ENCODE results near the gene KISS1. TPM values are rescaled to one million over a fixed set of nuclear protein-coding genes. Genes with fewer than 3 reads are reported as not detected.
A peak's percentile ranks its signal among the peaks of the same experiment; 100 is the strongest.

The KISS1 gene
- total RNA-seq, 6 experiments from 2014 or later: 0.51 to 1.1 (median 0.72) TPM; not detected in 3

DNA sequence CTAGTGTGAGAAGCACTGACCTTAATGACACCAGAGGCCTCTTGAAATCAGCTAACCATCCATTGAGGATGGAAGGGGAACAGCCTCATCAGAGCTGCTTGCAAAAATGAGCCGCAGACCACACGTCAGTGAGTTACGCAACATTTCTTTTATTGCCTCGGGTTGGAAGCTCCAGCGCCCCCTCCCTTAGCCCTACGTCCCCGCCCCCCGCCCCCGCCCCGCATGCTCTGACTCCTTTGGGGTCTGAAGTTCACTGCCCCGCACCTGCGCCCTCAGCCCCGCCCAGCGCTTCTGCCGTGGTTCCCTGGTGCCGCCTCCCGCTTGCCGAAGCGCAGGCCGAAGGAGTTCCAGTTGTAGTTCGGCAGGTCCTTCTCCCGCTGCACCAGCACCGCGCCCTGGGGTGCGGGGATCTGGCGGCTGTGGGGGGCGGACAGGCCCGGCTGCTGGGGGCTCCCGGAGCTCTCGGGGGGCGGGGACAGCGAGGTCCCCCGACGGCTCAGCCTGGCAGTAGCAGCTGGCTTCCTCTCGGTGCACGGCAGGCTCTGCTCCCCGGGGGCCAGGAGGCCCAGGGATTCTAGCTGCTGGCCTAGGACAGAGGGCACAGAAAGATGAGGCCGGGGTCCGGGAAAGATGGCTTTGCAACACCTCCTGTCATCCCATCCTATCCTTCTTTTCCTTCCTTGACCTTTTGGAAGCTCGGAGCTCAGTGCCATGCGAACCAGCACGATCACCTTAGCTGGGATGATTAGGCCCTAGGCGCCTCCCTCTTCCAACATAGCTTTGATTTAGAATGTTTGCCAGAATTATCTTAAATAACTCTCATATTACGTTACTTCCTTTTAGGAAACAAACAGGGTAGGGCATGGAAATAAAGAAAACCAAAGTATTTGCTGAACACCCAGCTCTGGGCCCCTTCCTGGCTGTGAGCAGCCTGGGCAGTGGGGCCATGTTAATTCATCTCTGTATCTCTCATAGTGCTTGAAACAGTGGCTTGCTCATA is 5.8 kb downstream of the KISS1 start:
- 41% methylated on average over 11 of the region's 44 CpGs for WGBS (ENCODE audit: insufficient coverage, low coverage, low lambda C conversion rate, missing lambda C conversion rate)
- Histone ChIP-seq H3K4me3 (peak overlapping the region in 2 of 3 donors; percentile 21 to 37), H3K27me3 (no peaks in the 10 kb centered on the region)

DNA sequence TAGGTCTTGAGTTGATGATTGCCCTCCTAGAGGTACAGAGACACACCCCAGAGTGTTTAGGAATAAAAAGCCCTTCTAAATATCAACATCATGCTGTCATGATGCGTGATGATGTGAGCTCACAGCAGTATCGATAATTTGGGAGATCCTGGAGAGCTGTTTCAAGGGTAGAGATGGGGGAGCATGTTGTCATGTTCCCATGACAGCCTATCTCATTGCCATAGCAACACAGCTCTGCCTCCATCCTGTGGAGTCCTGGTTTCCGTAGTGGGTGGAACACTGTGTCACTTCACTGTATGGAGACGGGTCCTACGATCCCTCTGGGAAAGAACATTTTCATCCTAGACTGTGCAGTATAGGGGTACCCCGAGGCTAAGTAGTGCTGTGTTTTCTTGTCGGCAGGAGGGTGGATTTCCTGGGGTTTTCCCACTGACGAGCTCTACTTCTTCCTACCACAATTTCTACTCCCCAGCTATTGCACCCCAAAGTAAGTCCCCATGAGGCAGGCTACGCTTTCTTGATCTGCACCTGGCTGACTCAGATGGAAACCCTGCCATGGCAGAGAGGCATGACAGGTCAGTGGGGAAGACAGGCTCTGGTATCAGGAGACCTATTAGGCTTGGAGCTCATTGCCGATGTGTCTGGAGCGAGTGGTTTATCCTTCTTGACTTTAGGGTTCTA is 7.2 kb downstream of the KISS1 start:
- intact Hi-C loops (cut with DNase I): no loop called here

More for the DNA sequence above, 5.8 kb downstream of the KISS1 start:
- peak in 2 of 3 donors; percentile 54 to 59 for DNase-seq
- H3K36me3 ChIP-seq: no peaks in the 10 kb centered on the region
- no peak overlapping the region for H3K27ac ChIP-seq
- TF ChIP-seq CTCF (IDR thresholded peaks at IDR 0.05): no peak
- TF ChIP-seq POLR2A (IDR thresholded peaks at IDR 0.05): no peak
- H3K9me3 ChIP-seq: no peaks in the 10 kb centered on the region
- H3K4me1 ChIP-seq: peaks cover 0 to 6% (median 0%) of the 10 kb centered on the region in 4 donors
- peak; percentile 67 to 78 (median 75) for ATAC-seq
- intact Hi-C loops (cut with DNase I): no loop called here

DNA sequence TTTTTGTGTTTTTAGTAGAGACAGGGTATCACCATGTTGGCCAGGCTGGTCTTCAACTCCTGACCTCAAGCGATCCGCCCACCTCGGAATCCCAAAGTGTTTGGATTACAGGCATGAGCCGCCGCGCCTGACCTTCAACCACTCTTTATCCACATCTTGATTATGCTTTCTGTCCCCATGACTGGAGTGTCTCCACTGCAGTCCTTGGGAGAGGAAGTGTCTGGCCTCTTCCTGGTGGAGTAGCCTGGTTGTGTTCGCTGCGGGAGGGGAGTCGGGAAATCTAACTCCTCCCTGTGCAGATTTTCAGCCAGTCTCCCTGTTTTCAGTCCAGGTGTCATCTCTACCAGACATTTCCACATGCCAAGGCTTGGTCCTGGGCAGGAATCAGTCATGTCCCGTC is 9.7 kb downstream of the KISS1 start:
- Histone ChIP-seq H3K27me3 (no peaks in the 10 kb centered on the region), H3K27ac (no peak overlapping the region), H3K9me3 (no peaks in the 10 kb centered on the region), H3K4me1 (peaks cover 0 to 6% (median 0%) of the 10 kb centered on the region in 4 donors), H3K4me3 (no peak overlapping the region), H3K36me3 (no peaks in the 10 kb centered on the region)
- ATAC-seq: no peak
- 44% methylated on average over 10 of the region's 10 CpGs for WGBS (ENCODE audit: insufficient coverage, low coverage, low lambda C conversion rate, missing lambda C conversion rate)
- no peak for TF ChIP-seq POLR2A (IDR thresholded peaks at IDR 0.05)
- TF ChIP-seq CTCF (IDR thresholded peaks at IDR 0.05): no peak
- DNase-seq: no peak
- intact Hi-C loops (cut with DNase I): no loop called here

More for the DNA sequence above, 7.2 kb downstream of the KISS1 start:
- Histone ChIP-seq H3K9me3 (no peaks in the 10 kb centered on the region), H3K27me3 (no peaks in the 10 kb centered on the region), H3K4me1 (peaks cover 0 to 6% (median 0%) of the 10 kb centered on the region in 4 donors), H3K27ac (no peak overlapping the region), H3K36me3 (no peaks in the 10 kb centered on the region), H3K4me3 (no peak overlapping the region)
- no peak for DNase-seq
- TF ChIP-seq CTCF (IDR thresholded peaks at IDR 0.05) (no peak), POLR2A (IDR thresholded peaks at IDR 0.05) (no peak)
- WGBS (ENCODE audit: insufficient coverage, low coverage, low lambda C conversion rate, missing lambda C conversion rate): 63% methylated on average over 8 of the region's 11 CpGs
- ATAC-seq: no peak

DNA sequence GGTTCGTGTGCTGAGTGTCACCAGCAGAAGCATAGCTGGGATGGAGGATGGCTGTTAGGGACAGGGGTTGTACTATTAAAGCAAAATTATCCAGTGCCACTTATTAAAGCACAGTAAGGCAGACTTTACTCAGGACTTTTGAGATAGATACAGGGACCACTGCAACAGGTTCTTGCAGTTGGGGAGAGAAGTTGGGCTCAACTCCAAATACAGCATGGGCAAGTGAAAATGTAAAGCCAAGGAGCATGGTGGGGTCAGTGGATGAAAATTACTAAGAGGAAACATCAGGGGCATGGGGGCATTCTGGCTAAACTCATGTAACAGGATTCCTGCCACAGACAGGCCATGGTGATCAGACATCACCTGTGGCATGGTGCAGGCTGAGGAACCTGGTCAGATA is 15.2 kb downstream of the KISS1 start:
- H3K9me3 ChIP-seq: no peaks in the 10 kb centered on the region
- no peaks in the 10 kb centered on the region for H3K36me3 ChIP-seq
- no peak overlapping the region for H3K4me3 ChIP-seq
- H3K27ac ChIP-seq: no peak overlapping the region
- H3K4me1 ChIP-seq: no peaks in the 10 kb centered on the region
- no peaks in the 10 kb centered on the region for H3K27me3 ChIP-seq
- TF ChIP-seq CTCF (IDR thresholded peaks at IDR 0.05) (no peak), POLR2A (IDR thresholded peaks at IDR 0.05) (no peak)
- DNase-seq (no peak), ATAC-seq (no peak)
- 13% methylated on average over 1 of the region's 1 CpG for WGBS (ENCODE audit: insufficient coverage, low coverage, low lambda C conversion rate, missing lambda C conversion rate)
- intact Hi-C loops (cut with DNase I): no loop called here

Measured in right lobe of liver (tissue), 6 donors.